Fibroblast of skin of right quadriceps (primary cell): Measurements from ENCODE around the gene HLA-B.
"Not testable (repeated sequence)": the region's sequence is repeated elsewhere in the genome, so short reads cannot be mapped to it uniquely, and the experiment has no call there.

Experiments
- DNase-seq: peaks from one replicate; pipeline ENCODE4 v3.0.0-alpha.2; 2013

Gene HLA-B

GRCh38 chr6:31356946-31357466 is at the start of gene HLA-B:
HLA-B (minus strand) TSS chr6:31357179; CDS start chr6:31357158, 21 bp downstream.
- DNase-seq: peak; percentile 59

DNA sequence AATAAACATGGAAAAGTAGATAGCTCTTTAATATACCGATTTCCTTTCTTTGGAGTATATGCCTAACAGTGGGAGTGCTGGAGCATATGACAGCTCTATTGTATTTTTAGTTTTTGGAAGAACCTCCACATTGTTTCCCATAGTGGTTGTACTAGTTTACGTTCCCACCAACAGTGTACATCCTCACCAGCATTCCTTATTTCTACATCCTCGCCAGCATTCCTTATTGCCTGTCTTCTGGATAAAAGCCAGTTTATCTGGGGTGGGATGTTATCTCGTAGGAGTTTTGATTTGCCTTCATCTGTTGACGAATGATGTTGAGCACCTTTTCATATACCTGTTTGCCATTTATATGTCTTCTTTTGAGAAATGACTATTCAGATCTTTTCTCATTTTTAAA is 49.0 kb upstream of the HLA-B start:
- DNase-seq: peak; percentile 14

DNA sequence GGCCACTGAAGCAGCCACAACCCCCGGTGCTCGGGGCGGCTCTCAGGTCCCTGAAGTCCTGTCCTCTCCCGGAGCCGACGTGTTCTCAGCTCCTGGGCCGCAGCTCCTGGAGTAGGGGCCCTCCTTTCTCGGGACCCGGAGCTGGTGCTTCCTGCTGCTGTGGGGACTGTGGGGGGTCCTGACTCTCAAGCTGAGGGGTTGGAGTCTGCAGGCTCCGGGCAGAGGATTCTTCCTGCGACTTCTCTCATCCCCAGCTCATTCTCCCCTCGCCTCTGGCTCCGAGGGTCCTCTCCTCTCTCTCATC is 47.0 kb upstream of the HLA-B start:
- DNase-seq: not testable (repeated sequence)

GRCh38 chr6:31403283-31404060 is 46.5 kb upstream of the HLA-B start, which contains the start of gene MICA:
MICA (plus strand) TSS chr6:31403595; CDS start chr6:31403633, 38 bp downstream.
- peak; percentile 85 for DNase-seq

GRCh38 chr6:31402324-31403282 is 45.6 kb upstream of the HLA-B start:
- DNase-seq: peak; percentile 6

DNA sequence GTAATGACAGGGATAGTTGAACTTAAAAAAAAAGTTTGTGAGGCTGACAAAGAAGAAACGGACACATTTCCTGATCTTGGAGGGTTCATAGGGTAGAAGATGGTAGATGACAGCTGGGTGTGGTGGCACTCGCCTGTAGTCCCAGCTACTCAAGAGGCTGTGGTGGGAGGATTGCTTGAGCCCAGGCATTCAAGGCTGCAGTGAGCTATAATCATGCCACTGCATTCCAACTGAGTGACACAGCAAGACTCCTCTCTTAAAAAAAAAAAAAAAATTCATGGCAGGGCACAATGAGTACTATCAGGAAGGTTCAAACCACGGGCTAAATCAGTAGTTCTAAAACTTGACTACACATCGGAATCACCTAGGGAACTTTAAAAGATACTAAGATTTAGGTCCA is 44.4 kb upstream of the HLA-B start:
- DNase-seq: peak; percentile 84

GRCh38 chr6:31400467-31401289 is 43.7 kb upstream of the HLA-B start:
- peak; percentile 60 for DNase-seq

DNA sequence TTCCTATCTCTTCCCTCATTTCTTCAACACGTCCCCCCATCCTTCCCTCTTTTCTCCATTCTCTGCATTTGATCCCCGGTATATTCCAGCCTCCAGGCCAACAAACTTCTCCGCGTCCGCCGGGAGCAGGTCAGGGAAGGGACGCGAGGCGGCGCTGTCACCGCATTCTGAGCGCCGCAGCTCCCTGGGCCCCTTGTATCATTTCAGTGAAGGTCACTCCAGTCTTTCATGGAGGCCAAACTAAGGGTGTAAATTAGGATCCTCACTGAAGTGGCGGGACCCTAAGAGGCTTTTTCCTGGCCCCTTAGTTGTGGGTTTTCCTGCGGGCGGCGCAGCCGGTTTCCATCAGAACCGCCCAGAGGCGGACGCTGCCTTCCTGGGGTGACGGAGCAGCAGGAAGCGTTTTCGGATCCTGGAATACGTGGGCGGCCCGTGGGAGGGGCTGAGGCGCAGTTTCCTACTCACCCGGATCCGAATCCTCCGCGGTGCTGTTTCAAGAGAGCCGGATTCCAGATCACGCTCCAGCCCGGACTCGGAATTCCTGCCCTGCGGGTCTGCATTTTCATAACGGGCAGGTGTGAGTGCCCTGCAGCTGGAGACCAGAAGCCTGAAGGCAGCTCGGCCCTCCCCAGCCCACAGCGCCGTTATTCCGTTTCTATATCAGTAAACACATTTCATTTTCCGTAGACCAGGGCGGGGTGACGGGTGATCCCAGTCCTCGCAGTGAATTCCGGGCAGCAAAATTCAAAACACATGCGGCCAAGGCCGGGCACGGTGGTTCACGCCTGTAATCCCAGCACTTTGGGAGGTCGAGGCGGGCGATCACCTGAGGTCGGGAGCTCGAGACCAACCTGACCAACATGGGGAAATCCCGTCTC is 42.8 kb upstream of the HLA-B start:
- DNase-seq: peak; percentile 90

DNA sequence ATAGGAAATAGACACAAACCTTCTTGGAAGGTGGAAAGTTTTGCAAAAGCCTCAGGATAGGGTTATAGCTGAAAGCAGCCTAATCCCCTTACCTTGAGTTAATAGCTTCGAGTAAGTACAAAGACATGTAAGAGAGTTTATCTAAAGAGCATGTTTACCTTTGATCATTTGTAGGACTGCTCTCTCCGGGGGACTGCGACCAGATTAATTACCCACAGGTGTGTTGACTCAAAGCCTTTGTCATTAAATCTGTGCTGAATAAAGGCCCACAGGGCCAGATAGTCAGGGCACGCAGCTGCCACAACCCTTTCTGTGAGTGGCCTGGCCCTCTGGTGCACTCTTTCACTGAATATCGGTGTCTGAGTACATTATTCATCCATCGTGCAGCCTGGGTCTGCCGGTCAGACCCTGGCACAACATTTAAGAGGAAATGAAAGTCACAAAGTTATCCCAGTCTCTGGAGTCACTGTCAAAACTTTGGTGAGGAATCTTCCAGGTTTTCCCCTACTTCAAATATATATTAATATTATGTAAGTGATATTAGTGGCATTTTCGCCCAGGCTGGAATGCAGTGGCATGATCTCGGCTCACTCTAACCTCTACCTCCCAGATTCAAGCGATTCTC is 41.0 kb upstream of the HLA-B start:
- no peak for DNase-seq

DNA sequence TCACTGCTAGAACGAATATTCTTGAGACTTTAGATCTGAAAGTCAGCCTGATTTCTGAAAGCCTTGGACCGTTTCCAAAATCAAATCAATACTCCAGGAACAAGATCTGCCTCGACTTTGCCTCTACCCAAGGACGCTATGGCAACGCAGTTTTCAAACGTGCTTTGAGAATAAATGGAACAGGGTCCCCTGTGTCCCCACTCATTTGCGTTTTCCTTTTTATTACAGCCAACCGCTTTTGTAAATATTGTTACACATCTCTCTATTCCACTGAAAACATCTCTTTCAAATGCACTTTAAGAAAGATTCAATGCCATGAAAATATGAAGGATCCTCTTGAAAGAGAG is 40.1 kb upstream of the HLA-B start:
- DNase-seq: not testable (repeated sequence)

GRCh38 chr6:31396422-31397152 is 39.6 kb upstream of the HLA-B start:
- DNase-seq: peak; percentile 67

DNA sequence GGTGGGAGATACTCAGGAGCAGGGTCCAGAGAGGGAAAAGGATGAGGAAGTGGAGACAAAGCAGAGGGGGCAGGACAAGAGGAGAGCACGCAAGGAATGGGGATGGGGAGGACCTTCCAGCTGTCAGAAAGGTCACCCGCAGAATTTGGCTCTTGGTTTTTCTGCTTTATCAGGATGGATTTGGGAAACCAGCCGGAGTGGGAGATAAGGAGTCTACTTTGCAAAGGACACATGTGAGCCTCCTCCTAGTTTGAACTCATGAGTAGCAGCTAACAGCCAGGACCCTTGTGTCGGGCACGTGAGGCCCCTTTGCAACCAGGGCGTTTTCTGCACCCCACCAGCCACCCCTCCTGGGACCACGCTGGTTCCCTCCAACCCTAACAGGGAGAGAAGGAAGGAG is 38.9 kb upstream of the HLA-B start:
- no peak for DNase-seq

- DNase-seq: no peak
Observed at GRCh38 chr6:31394381-31394780, 37.4 kb upstream of the HLA-B start.

GRCh38 chr6:31393932-31394331 is 37.0 kb upstream of the HLA-B start:
- DNase-seq: no peak

- DNase-seq: not testable (repeated sequence)
Observed at GRCh38 chr6:31389802-31390132, 32.8 kb upstream of the HLA-B start.

DNA sequence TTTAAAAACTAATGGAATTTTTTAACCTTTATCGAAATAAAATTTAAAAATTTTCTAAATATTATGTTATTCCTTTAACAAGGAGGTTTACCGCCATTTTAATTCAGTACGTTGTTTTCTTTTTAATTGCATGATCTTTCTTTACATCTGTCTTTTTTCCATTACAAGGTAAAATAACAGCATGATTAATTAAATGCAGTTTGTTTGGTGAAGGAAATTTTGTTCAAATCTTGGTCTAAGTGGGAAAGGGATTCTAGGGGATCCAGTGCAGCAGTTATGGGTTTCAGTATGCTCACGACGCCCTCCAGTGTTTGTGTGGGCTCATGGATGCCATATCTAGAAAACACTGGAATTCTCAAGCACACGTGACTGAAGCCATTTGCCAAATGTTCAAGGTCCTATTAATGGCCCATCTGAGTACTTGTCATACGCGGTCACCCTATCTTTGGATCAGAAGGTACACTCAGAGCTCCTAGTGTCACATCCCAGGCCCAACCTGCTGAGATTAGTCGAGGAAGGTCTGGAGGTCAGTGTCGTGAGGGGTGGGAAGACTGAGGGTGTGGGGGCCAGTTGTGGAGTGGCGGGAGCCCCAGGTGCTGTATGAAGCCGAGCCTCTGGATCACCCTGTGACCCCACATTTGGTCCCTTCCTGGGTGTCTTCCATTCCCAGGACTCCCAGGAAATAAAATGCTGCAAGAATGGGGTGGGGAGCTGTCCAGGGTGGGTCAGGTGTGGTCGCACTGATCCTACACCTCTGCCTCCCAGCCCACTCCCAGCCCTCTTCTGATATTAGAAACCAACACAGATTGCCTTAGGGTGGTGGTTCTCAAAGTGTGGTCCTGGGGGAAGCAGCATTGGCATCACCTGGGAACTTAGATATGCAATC is 32.2 kb upstream of the HLA-B start:
- DNase-seq: not testable (repeated sequence)

- no peak for DNase-seq
Observed at GRCh38 chr6:31386977-31387376, 30.0 kb upstream of the HLA-B start.

GRCh38 chr6:31386099-31386498 is 29.1 kb upstream of the HLA-B start:
- DNase-seq: no peak

- DNase-seq: no peak
Observed at GRCh38 chr6:31385041-31385440, 28.1 kb upstream of the HLA-B start.

GRCh38 chr6:31383149-31383548 is 26.2 kb upstream of the HLA-B start:
- DNase-seq: peak; percentile 11
